HG03521 (cell line): Measurements from ENCODE around the gene SCAPER.
"Not testable (repeated sequence)": the region's sequence is repeated elsewhere in the genome, so short reads cannot be mapped to it uniquely, and the experiment has no call there.

Experiments
- ATAC-seq: cut with Tn5 transposase; IDR thresholded peaks from one replicate; pipeline ENCODE4 v1.9.1; 2021; ENCODE audit warnings: mild to moderate bottlenecking, moderate library complexity; ENCODE audit not compliant: unreplicated experiment

The SCAPER gene

DNA sequence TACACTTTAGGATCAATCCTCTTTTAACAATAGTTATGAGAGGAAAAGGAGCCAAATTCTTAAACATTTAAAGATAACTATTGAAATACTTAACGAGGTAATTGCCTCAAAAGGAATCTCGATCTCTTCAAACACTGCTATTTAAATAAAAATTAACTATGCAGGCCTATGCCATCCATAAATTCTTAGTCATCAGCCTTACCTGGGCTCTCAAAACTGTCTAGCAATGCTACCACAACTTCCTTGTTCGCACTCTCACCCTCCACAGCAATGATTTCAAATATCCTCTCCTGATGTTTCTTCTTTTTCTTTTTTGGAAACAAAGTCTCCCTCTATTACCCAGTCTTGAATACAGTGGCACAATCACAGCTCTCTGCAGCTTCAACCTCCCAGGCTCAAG, 606.2 kb downstream of the SCAPER start:
- no peak for ATAC-seq

DNA sequence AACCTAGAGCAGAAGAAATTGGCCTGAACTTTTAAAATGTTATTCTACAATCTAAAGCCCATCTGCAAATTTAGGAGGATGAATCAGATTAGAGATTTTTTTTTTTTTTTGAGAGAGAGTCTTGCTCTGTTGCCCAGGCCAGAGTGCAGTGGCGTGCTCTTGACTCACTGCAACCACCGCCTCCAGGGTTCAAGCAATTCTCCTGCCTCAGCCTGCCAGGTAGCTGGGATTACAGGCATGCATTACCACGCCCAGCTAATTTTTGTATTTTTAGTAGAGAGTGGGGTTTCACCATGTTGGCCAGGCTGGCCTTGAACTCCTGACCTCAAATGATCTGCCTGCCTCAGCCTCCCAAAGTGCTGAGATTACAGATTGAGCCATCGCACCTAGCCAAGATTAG, 607.2 kb downstream of the SCAPER start:
- ATAC-seq, result not testable (repeated sequence)
